Activated naive CD8-positive, alpha-beta T cell treated with anti-CD3 and anti-CD28 coated beads for 36 hours (primary cell): ENCODE measurements around the gene ZNF576. TPM values are rescaled to one million over a fixed set of nuclear protein-coding genes. Genes with fewer than 3 reads are reported as not detected.
A peak's percentile ranks its signal among the peaks of the same experiment; 100 is the strongest.
"Not testable (repeated sequence)": the region's sequence is repeated elsewhere in the genome, so short reads cannot be mapped to it uniquely, and the experiment has no call there.

Experiments used
- DNase-seq: peaks from one replicate; pipeline ENCODE4 v3.0.0; 2021
- H3K27ac Mint-ChIP-seq: one replicate; pipeline ENCODE4 v1.8.0; 2022; ENCODE audit warnings: mild to moderate bottlenecking, moderate library complexity, mixed read lengths
- H3K27me3 Mint-ChIP-seq: one replicate; pipeline ENCODE4 v1.8.0; 2022; ENCODE audit warnings: mild to moderate bottlenecking, mixed read lengths
- H3K36me3 Mint-ChIP-seq: one replicate; pipeline ENCODE4 v1.8.0; 2021; ENCODE audit warnings: mild to moderate bottlenecking, mixed read lengths
- H3K4me1 Mint-ChIP-seq: one replicate; pipeline ENCODE4 v1.8.0; 2021; ENCODE audit warnings: mixed read lengths
- H3K4me3 Mint-ChIP-seq: one replicate; pipeline ENCODE4 v1.8.0; 2022; ENCODE audit warnings: mild to moderate bottlenecking, moderate library complexity, mixed read lengths
- H3K9me3 Mint-ChIP-seq: one replicate; pipeline ENCODE4 v1.8.0; 2022; ENCODE audit warnings: mixed read lengths
- total RNA-seq, 2 experiments: library from RNA; stranded (reverse); gene quantifications; one replicate each; pipeline ENCODE4 v1.2.3, GENCODE V29; 2021

ZNF576 gene
- total RNA-seq, 2 experiments from 2014 or later: 11.7 to 14.9 TPM

DNA sequence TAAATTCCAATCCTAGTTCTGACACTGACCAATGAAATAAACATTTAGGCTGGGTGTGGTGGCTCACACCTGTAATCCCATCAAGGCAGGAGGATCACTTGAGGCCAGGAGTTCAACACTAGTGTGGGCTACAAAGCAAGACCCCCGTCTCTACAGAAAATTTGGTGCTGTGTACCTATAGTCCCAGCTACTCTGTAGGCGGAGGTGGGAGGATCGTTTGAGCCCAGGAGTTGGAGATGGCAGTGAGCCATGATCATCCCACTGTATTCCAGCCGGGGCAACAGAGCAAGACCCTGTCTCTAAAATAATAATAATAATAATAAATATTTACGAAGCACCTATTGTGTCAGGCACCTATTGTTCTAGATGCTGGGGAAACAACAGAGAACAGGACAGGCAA, 7.1 kb upstream of the ZNF576 start:
- Mint-ChIP-seq H3K27me3 (no peaks in the 10 kb centered on the region), H3K36me3 (peaks cover 41% of the 10 kb centered on the region), H3K4me3 (no peak overlapping the region), H3K27ac (peak overlapping the region; percentile 66), H3K9me3 (no peaks in the 10 kb centered on the region), H3K4me1 (peaks cover 21% of the 10 kb centered on the region)
- no peak for DNase-seq

DNA sequence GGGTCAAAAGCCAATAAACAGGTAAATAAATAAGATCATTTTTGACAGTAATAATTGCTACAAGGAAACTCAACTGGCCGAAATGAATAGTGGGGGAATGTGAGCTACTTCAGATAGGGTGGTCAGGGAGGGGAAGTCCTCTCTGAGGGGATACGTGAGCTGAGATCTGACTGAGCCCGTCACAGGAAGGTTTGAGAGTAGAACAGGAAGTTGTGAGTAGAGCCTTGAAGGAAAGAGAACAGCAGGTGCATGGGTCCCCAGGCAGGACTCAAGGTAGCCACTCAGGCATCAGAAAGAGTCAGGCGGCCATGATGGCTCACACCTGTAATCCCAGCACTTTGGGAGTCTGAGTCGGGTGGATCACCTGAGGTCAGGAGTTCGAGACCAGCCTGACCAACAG, 6.7 kb upstream of the ZNF576 start:
- Mint-ChIP-seq H3K36me3 (peaks cover 39% of the 10 kb centered on the region), H3K4me1 (peaks cover 20% of the 10 kb centered on the region), H3K9me3 (no peaks in the 10 kb centered on the region), H3K27me3 (no peaks in the 10 kb centered on the region), H3K27ac (peak overlapping the region; percentile 66), H3K4me3 (no peak overlapping the region)
- no peak for DNase-seq

DNA sequence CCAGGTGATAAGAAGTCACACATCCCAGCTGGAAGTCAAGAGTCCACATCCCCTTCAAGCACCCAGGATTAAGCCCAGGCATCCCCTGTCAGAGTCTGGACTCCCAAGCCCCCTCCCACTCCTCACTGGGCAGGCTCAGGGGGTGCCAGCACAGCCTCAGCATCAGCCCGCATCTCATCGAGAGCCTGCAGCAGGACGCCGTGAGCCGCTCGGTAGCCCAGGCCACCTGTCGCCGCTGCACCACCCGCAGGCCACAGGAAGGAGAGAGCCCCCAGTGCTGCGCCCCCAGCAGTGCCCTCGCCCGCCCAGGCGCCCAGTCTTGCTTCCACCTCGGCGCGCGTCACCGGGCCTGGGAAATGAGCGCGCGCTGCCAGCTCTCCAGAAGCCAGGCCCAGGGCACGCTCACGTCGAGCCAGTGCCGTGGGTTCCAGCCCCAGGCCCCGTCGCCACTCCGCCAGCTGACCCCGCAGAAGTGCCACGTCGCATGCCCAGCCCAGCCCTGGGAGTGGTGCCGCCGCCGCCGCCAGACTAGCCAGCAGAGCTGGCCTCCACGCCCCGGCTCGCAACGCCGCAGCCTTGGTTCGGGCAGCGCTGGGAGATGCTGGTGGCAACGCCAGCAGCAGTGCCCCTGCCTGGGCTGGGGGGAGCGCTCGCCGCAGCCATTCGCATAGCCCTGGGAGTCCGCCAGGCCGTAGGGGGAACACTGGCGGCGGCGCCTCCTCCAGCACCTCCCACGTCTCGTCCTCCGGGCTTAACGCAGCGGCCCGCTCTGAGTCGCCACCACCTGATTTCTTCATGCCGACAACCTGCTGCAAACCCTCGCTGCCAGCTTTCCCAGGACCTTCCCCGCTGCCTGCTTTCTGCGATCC, 4.3 kb upstream of the ZNF576 start:
- Mint-ChIP-seq H3K4me3 (no peak overlapping the region), H3K36me3 (peaks cover 23% of the 10 kb centered on the region), H3K27ac (peak overlapping the region; percentile 69), H3K9me3 (no peaks in the 10 kb centered on the region), H3K27me3 (no peaks in the 10 kb centered on the region), H3K4me1 (peaks cover 20% of the 10 kb centered on the region)
- DNase-seq: no peak

- no peak for DNase-seq
- Mint-ChIP-seq H3K36me3 (peaks cover 27% of the 10 kb centered on the region), H3K27me3 (no peaks in the 10 kb centered on the region), H3K4me3 (no peak overlapping the region), H3K9me3 (no peaks in the 10 kb centered on the region), H3K4me1 (peaks cover 27% of the 10 kb centered on the region), H3K27ac (peak overlapping the region; percentile 69)
These were observed 3.5 kb upstream of the ZNF576 start for GRCh38 chr19:43592800-43593350.

GRCh38 chr19:43594081-43594697, 2.2 kb upstream of the ZNF576 start:
- Mint-ChIP-seq H3K36me3 (peaks cover 24% of the 10 kb centered on the region), H3K27ac (peak overlapping the region; percentile 50), H3K9me3 (no peaks in the 10 kb centered on the region), H3K4me1 (peaks cover 36% of the 10 kb centered on the region), H3K4me3 (peak overlapping the region; percentile 100), H3K27me3 (no peaks in the 10 kb centered on the region)
- DNase-seq: no peak

DNA sequence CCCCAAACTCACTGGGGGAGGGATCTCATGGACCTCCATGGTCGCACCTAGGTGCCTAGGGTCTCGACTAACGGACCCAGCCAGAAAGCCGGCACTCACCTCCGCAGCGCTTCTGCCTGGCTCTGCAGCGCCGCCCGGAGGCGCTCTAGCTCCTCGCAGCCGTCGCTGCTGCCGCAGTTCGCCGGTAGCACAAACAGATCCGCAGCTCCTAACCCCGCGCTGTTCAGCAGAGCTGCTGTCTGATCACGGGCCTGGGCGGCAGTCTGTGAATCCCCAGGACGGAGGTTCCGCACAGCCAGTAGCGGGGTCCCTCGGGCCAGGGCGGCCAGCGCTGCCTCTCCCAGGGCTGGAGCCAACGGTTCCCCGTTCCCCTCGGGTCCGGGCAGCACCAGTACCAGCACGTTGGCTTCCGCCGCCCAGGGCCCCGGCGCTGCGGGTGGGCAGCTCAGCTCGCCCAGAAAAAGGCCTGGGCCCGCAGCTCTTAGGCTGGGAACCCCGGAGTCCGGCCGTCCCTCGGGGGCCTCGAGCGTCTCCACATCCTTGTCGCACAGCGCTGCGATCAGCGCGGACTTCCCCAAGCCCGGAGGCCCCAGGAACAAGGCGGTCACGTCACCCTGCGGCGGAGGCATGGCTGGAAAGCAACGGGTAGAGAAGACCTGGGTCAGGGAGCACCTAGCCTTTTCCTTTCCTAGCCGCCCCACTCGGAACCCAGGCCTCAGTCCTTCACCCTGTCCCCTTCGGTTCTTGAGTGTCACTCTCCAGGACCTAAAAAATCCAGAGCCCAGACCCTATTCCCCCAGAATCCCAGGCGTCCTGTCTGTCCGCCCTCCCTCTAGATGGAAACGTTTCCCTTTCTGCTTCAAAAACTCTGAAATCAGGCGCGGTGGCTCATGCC, 1.4 kb upstream of the ZNF576 start:
- Mint-ChIP-seq H3K4me3 (peak overlapping the region; percentile 100), H3K27ac (peak overlapping the region; percentile 98), H3K9me3 (no peaks in the 10 kb centered on the region), H3K36me3 (peaks cover 20% of the 10 kb centered on the region), H3K27me3 (no peaks in the 10 kb centered on the region), H3K4me1 (peaks cover 30% of the 10 kb centered on the region)
- peak; percentile 80 for DNase-seq

GRCh38 chr19:43595605-43595998, 793 bp upstream of the ZNF576 start:
- peaks cover 19% of the 10 kb centered on the region for H3K36me3 Mint-ChIP-seq
- H3K9me3 Mint-ChIP-seq: no peaks in the 10 kb centered on the region
- DNase-seq: peak; percentile 29
- no peaks in the 10 kb centered on the region for H3K27me3 Mint-ChIP-seq
- H3K27ac Mint-ChIP-seq: peak overlapping the region; percentile 98
- peak overlapping the region; percentile 100 for H3K4me3 Mint-ChIP-seq
- peaks cover 28% of the 10 kb centered on the region for H3K4me1 Mint-ChIP-seq

GRCh38 chr19:43596842-43597461, 557 bp downstream of the ZNF576 start:
- DNase-seq: no peak
- peaks cover 26% of the 10 kb centered on the region for H3K4me1 Mint-ChIP-seq
- H3K4me3 Mint-ChIP-seq: peak overlapping the region; percentile 100
- no peaks in the 10 kb centered on the region for H3K27me3 Mint-ChIP-seq
- H3K27ac Mint-ChIP-seq: peak overlapping the region; percentile 98
- H3K9me3 Mint-ChIP-seq: no peaks in the 10 kb centered on the region
- peaks cover 14% of the 10 kb centered on the region for H3K36me3 Mint-ChIP-seq

DNA sequence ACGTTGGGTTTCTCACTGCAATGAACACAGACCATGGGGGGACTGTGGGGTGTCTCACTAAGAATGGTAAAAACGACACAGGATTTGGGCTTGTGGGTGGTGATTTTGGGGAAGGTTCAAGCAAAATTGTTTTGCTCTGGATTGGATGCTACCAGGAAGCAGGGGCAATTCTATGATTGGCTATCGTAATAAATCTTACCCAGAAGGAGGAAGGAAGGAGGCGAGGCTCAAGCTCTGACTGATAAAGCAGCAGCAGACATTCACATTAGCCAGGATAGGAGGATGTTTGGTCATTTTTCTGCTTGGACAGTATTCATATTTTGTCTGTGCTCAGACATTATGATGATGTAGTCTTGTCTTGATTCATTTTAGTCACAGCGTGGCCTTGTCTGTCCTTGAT, 1.5 kb downstream of the ZNF576 start:
- peaks cover 24% of the 10 kb centered on the region for H3K4me1 Mint-ChIP-seq
- no peaks in the 10 kb centered on the region for H3K27me3 Mint-ChIP-seq
- DNase-seq: no peak
- H3K36me3 Mint-ChIP-seq: peaks cover 12% of the 10 kb centered on the region
- H3K9me3 Mint-ChIP-seq: no peaks in the 10 kb centered on the region
- H3K4me3 Mint-ChIP-seq: peak overlapping the region; percentile 100
- peak overlapping the region; percentile 98 for H3K27ac Mint-ChIP-seq

DNA sequence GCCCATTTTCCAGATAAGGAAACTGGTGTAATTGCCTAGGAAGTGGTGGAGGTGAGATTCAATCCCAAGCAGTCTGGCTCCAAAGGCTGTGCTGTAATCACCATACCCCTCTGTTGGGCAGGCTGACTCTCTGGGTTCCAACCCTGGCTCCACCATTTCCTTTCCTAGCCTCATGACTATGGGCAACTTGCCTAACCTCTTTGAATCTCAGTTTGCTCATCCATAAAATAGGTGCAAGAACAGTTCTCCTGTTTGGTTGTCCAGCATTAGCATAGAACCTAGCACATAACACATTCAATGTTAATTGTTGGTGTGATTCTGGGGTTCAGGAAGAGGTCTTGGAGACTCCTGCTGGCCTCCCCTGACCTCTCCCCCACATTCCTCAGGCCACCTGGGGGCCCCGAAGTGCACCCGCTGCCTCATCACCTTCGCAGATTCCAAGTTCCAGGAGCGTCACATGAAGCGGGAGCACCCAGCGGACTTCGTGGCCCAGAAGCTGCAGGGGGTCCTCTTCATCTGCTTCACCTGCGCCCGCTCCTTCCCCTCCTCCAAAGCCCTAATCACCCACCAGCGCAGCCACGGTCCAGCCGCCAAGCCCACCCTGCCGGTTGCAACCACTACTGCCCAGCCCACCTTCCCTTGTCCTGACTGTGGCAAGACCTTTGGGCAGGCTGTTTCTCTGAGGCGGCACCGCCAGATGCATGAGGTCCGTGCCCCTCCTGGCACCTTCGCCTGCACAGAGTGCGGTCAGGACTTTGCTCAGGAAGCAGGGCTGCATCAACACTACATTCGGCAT, 2.2 kb downstream of the ZNF576 start:
- no peaks in the 10 kb centered on the region for H3K9me3 Mint-ChIP-seq
- H3K27me3 Mint-ChIP-seq: no peaks in the 10 kb centered on the region
- no peak for DNase-seq
- peaks cover 7% of the 10 kb centered on the region for H3K36me3 Mint-ChIP-seq
- peak overlapping the region; percentile 100 for H3K4me3 Mint-ChIP-seq
- no peak overlapping the region for H3K27ac Mint-ChIP-seq
- H3K4me1 Mint-ChIP-seq: peaks cover 20% of the 10 kb centered on the region

DNA sequence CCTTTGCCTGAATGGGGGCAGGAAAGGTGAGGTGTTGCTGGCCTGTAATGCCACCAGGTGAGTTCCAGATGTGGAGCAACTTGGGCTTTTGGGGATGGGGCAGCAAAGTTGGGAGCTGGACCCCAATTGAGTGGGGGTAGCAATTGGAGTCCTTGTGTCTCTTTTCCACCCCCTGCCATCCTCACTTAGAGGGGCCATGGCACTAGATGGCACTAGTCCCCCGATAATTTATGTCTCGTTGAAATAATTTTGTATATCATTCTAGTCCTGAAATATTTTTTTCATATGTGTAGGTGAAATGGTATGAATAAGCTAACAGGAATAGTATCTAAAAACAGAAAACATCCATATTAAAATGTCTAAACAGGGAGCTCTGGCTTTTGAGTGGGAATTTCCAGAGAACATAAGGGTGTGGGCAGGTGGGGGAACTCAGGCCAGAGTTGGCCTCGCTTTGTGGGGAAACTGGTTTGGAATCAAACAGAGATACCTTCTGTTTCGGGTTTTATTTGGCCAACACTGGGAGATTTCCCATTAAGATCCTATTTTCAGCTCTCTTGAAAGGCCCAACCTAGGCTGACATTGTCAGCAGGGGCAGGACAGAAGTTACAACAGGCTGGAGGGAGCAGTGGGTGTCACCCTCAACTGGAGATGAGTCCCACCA, 3.4 kb downstream of the ZNF576 start:
- H3K4me3 Mint-ChIP-seq: no peak overlapping the region
- no peak for DNase-seq
- peak overlapping the region; percentile 8 for H3K27ac Mint-ChIP-seq
- peaks cover 4% of the 10 kb centered on the region for H3K36me3 Mint-ChIP-seq
- no peaks in the 10 kb centered on the region for H3K9me3 Mint-ChIP-seq
- H3K4me1 Mint-ChIP-seq: peaks cover 16% of the 10 kb centered on the region
- no peaks in the 10 kb centered on the region for H3K27me3 Mint-ChIP-seq

GRCh38 chr19:43600326-43600725, 3.9 kb downstream of the ZNF576 start:
- not testable (repeated sequence) for H3K9me3 Mint-ChIP-seq, DNase-seq, H3K27me3 Mint-ChIP-seq, H3K36me3 Mint-ChIP-seq, H3K4me3 Mint-ChIP-seq, H3K27ac Mint-ChIP-seq
- peaks cover 16% of the 10 kb centered on the region for H3K4me1 Mint-ChIP-seq

DNA sequence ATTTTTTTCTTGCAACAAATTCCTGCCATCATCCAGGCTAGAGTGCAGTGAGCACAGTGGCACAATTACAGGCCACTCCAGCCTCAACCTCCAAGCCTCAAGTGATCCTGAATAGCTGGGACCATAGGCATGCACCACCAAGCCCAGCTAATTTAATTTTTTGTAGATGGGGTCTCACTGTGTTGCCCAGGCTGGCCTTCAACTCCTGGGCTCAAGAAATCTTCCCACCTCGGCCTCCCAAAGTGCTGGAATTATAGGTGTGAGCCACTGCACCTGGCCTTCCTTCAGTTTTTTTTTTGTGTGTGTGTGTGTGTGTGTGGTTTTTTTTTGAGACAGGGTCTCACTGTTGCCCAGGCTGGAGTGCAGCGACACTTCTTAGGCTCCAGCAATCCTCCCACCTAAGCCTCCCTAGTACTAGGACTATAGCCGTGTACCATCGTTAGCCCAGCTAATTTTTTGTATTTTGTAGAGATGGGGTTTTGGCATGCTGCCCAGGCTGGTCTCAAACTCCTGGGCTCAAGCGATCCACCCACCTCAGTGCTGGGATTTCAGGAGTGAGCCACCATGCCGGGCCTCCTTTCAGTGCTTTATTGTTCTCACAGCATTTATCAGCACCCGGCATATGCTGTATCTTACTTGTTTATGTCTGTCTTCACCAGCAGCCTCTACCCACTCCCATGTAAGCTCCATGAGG, 9.6 kb downstream of the ZNF576 start:
- peaks cover 2% of the 10 kb centered on the region for H3K36me3 Mint-ChIP-seq
- no peak for DNase-seq
- no peak overlapping the region for H3K27ac Mint-ChIP-seq
- H3K4me1 Mint-ChIP-seq: peaks cover 4% of the 10 kb centered on the region
- no peaks in the 10 kb centered on the region for H3K27me3 Mint-ChIP-seq
- no peak overlapping the region for H3K4me3 Mint-ChIP-seq
- H3K9me3 Mint-ChIP-seq: no peaks in the 10 kb centered on the region
